Type B pancreatic cell (in vitro differentiated cells): Measurements from ENCODE around the gene SLCO4C1. TPM values are rescaled to one million over a fixed set of nuclear protein-coding genes. Genes with fewer than 3 reads are reported as not detected.

Source experiments
- DNase-seq: peaks from one replicate; pipeline ENCODE4 v3.0.0; 2021; ENCODE audit warnings: mixed read lengths; ENCODE audit not compliant: unreplicated experiment; ENCODE audit errors: extremely low spot score
- H3K27ac Mint-ChIP-seq: 2 replicates; pipeline ENCODE4 v1.8.0; 2021; ENCODE audit warnings: mild to moderate bottlenecking, mixed read lengths
- H3K27me3 Mint-ChIP-seq: 2 replicates; pipeline ENCODE4 v1.8.0; 2021; ENCODE audit warnings: mixed read lengths
- H3K36me3 Mint-ChIP-seq: 2 replicates; pipeline ENCODE4 v1.8.0; 2021; ENCODE audit warnings: mixed read lengths
- H3K4me1 Mint-ChIP-seq: one replicate; pipeline ENCODE4 v1.8.0; 2021; ENCODE audit warnings: mixed read lengths; ENCODE audit not compliant: unreplicated experiment
- H3K4me3 Mint-ChIP-seq: 2 replicates; pipeline ENCODE4 v1.8.0; 2021; ENCODE audit warnings: mild to moderate bottlenecking, mixed read lengths
- H3K9me3 Mint-ChIP-seq: 2 replicates; pipeline ENCODE4 v1.8.0; 2021; ENCODE audit warnings: mixed read lengths
- total RNA-seq: library from RNA; stranded (reverse); gene quantifications from 2 replicates; pipeline ENCODE4 v1.2.1, GENCODE V29; 2021; ENCODE audit warnings: low replicate concordance
- TF ChIP-seq, protein P1 (sequence below): fragments of 200-600 bp; sonication (generic); conservative IDR thresholded peaks from 2 replicates; pipeline ENCODE4 v1.5.0; 2021; ENCODE audit warnings: antibody characterized with exemption, mild to moderate bottlenecking

The SLCO4C1 gene
- total RNA-seq, 1 donor from 2014 or later = 4.6 TPM

DNA sequence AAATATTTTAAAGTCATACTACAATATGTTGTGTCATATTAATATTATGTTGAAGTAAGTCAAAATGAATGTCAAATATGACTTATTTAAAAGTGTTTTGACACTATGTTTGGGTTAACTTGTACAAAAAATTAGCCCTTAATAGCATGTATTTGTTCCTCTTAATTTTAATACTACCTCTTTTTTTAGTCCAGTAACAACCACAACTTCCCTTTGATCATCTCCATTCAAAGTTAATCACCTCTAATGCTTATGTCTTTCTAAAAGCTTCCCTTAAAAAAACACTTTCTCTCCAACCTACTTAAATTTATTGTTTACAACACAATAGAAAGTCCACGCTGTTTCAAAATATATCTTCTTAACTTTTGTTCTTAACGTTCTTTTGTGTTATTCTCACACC is 9.6 kb downstream of the SLCO4C1 start:
- H3K36me3 Mint-ChIP-seq = no peaks in the 10 kb centered on the region
- DNase-seq = no peak
- H3K9me3 Mint-ChIP-seq = no peaks in the 10 kb centered on the region
- no peak overlapping the region for H3K4me3 Mint-ChIP-seq
- TF ChIP-seq, protein P1, sequence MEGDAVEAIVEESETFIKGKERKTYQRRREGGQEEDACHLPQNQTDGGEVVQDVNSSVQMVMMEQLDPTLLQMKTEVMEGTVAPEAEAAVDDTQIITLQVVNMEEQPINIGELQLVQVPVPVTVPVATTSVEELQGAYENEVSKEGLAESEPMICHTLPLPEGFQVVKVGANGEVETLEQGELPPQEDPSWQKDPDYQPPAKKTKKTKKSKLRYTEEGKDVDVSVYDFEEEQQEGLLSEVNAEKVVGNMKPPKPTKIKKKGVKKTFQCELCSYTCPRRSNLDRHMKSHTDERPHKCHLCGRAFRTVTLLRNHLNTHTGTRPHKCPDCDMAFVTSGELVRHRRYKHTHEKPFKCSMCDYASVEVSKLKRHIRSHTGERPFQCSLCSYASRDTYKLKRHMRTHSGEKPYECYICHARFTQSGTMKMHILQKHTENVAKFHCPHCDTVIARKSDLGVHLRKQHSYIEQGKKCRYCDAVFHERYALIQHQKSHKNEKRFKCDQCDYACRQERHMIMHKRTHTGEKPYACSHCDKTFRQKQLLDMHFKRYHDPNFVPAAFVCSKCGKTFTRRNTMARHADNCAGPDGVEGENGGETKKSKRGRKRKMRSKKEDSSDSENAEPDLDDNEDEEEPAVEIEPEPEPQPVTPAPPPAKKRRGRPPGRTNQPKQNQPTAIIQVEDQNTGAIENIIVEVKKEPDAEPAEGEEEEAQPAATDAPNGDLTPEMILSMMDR = no peak
- no peak overlapping the region for H3K27ac Mint-ChIP-seq
- no peaks in the 10 kb centered on the region for H3K27me3 Mint-ChIP-seq
- H3K4me1 Mint-ChIP-seq = no peaks in the 10 kb centered on the region

DNA sequence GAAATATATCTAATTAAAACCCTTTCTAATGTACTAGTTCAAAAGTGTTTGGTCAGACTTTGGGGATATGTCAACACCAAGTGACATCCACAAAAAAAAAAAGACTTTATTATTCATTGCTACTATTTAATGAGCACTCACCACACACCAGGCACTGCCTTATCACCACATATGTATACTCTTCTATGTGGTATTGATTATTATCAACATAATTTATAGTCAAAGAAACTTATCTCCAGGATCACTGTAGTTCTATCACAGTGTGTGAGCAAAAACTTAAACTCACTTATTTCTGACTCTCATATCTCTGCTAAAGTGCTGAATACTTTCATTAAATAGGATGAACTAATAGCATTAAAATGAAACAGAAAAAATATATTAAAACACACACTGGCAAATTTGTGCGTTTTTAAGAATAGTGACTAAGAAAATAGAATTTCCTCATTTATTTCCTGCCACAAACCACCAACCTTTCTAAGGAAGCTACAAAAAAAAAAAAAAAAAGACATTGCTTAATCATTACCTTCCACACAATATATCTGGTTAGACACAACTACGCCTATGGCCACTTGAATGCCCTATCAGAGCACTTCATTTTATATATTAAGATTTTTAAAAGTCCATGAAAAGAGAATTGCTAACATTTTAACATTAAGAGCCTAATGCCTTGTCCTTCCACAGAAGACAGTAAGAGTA is 12.8 kb downstream of the SLCO4C1 start:
- no peaks in the 10 kb centered on the region for H3K4me1 Mint-ChIP-seq
- H3K4me3 Mint-ChIP-seq = no peak overlapping the region
- no peak for DNase-seq
- no peak overlapping the region for H3K27ac Mint-ChIP-seq
- TF ChIP-seq, protein P1 = no peak
- no peaks in the 10 kb centered on the region for H3K36me3 Mint-ChIP-seq
- H3K9me3 Mint-ChIP-seq = no peaks in the 10 kb centered on the region
- no peaks in the 10 kb centered on the region for H3K27me3 Mint-ChIP-seq

DNA sequence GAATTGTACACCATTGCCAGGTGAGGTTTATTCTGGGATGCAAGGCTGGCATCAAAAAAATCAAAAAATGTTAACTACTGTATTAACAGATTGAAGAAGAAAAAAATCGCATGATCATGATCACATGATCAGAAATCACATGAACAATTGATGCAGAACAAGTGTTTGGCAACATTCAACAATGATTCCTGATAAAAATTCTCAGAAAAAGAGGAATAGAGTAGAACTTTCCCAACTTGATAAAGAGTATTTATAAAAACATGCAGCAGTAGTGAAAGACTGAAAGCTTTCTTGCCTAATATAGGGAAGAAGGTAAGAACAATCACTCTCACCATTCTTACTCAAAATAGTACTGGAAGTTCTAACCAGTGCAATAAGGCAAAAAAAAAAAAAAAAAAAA is 16.4 kb downstream of the SLCO4C1 start:
- Mint-ChIP-seq H3K4me3 (no peak overlapping the region), H3K27ac (no peak overlapping the region), H3K9me3 (no peaks in the 10 kb centered on the region), H3K4me1 (no peaks in the 10 kb centered on the region), H3K36me3 (no peaks in the 10 kb centered on the region), H3K27me3 (no peaks in the 10 kb centered on the region)
- TF ChIP-seq, protein P1 = no peak
- DNase-seq = no peak

DNA sequence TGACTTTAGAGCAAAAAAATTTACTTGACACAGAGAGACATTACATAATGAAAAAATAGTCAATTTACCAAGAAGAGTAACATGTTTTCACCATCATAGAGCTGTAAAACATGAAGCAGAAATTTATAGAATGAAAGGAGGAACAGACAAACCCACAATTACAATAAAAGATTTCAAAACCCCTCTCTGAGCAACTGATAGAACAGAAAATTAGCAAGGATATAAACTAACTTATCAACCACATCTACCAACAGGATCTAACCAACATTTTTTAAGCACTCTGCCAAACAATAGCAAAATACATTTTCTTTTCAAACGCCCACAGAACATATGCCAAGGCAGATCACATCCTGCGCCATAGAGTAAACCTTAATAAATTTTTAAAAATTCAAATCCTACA is 17.9 kb downstream of the SLCO4C1 start:
- DNase-seq = no peak
- Mint-ChIP-seq H3K27ac (no peak overlapping the region), H3K36me3 (no peaks in the 10 kb centered on the region), H3K4me3 (no peak overlapping the region), H3K27me3 (no peaks in the 10 kb centered on the region), H3K9me3 (no peaks in the 10 kb centered on the region), H3K4me1 (no peaks in the 10 kb centered on the region)
- TF ChIP-seq, protein P1 = no peak

DNA sequence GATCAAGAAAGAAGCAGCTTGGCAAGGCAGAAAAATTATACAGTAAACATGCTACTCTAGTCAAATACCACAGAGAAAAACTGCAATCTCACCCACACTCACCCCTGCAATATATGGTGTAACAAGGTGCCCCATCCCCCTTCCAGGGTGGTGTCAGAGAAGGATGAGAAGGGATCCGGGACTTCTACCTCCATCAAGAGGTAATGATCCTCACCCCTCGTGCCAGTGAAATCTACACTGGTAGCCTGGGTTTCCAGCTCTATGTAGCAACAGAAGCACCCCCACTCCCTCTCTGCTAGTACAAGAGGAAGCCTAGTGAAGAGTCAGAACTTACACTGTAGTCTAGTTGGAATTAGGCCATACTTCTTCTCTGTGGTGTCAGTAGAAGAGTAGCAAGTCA is 18.9 kb downstream of the SLCO4C1 start:
- H3K9me3 Mint-ChIP-seq = no peaks in the 10 kb centered on the region
- no peaks in the 10 kb centered on the region for H3K27me3 Mint-ChIP-seq
- TF ChIP-seq, protein P1 = no peak
- H3K4me1 Mint-ChIP-seq = no peaks in the 10 kb centered on the region
- no peak overlapping the region for H3K27ac Mint-ChIP-seq
- no peak for DNase-seq
- no peak overlapping the region for H3K4me3 Mint-ChIP-seq
- no peaks in the 10 kb centered on the region for H3K36me3 Mint-ChIP-seq

DNA sequence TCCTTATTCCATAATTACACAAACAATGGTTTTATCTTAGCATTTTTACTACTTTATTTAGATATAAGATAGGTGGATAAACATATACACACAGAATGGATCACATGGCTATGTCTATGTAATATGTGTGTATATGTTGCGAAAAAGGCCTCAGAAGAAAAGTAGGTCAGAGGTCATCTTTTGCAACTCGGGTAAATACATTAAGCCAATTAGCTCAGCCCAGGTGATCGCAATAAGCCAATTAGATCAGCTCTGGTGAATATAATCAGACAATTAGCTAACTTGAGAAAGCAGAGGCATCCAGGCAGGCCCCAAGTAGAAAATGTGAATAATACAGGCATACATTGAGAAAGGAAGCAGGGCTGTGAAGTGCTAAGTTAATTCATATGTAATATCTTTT is 24.3 kb downstream of the SLCO4C1 start:
- H3K27ac Mint-ChIP-seq = no peak overlapping the region
- no peaks in the 10 kb centered on the region for H3K9me3 Mint-ChIP-seq
- TF ChIP-seq, protein P1 = no peak
- no peaks in the 10 kb centered on the region for H3K36me3 Mint-ChIP-seq
- no peaks in the 10 kb centered on the region for H3K4me1 Mint-ChIP-seq
- H3K4me3 Mint-ChIP-seq = no peak overlapping the region
- DNase-seq = no peak
- no peaks in the 10 kb centered on the region for H3K27me3 Mint-ChIP-seq
